GM23338 (cell line): ENCODE measurements around the gene INSM2. TPM values are rescaled to one million over a fixed set of nuclear protein-coding genes. Genes with fewer than 3 reads are reported as not detected.

ENCODE experiments used
- polyA plus RNA-seq: library from polyadenylated mRNA; unstranded; fragments of >200 nt; fragmentation: Nextera tagmentation; extraction: Ambion mirVana; gene quantifications from 2 replicates; pipeline ENCODE4 v1.2.1, GENCODE V29; 2016
- total RNA-seq: library from RNA; depleted of rRNA; stranded (reverse); fragments of >200 nt; shearing (Covaris generic); gene quantifications from 2 replicates; pipeline ENCODE4 v1.2.3, GENCODE V29; 2014; rRNA removed

Gene INSM2
- total and polyA plus RNA-seq, 2 experiments from 2014 or later, result not detected

Other genes starting within 250 kb of the INSM2 start
- gene PSMA6, start 241.8 kb upstream of the INSM2 start, total RNA-seq, result 216 and 223 TPM in 2 replicates
- 296 and 300 TPM in 2 replicates for gene PSMA6, start 241.8 kb upstream of the INSM2 start, polyA plus RNA-seq
- 25.7 and 41.3 TPM in 2 replicates for gene NFKBIA, start 129.4 kb upstream of the INSM2 start, total RNA-seq
- gene NFKBIA, start 129.4 kb upstream of the INSM2 start, polyA plus RNA-seq, result 33.4 and 33.7 TPM in 2 replicates